OCI-LY7 (cell line): Measurements from ENCODE around the gene PCCA. TPM values are rescaled to one million over a fixed set of nuclear protein-coding genes. Genes with fewer than 3 reads are reported as not detected.

Experiments used
- BruUV-seq: library from RNA; stranded (reverse); fragments of 400-500 nt; replicated peaks from 2 replicates; lab custom pipeline; 2021; lab: Mats Ljungman, UMichigan
- CTCF ChIA-PET: fragments of 300-600 bp; sonication (Branson Sonifier 250); formaldehyde crosslinking; loops from one replicate; lab custom pipeline; 2022; ENCODE audit warnings: antibody characterized with exemption; ENCODE audit not compliant: unreplicated experiment; lab: Charles Lee
- POLR2A ChIA-PET: fragments of 300-600 bp; sonication (Branson Sonifier 250); formaldehyde crosslinking; loops from one replicate; lab custom pipeline; 2022; ENCODE audit warnings: antibody characterized with exemption; lab: Charles Lee
- DNase-seq: peaks from one replicate; pipeline ENCODE4 v3.0.0-alpha.2; 2015; ENCODE audit warnings: low spot score
- H2AFZ ChIP-seq: fragments of 200-600 bp; sonication (generic), shearing (Covaris generic); 2 replicates; pipeline ENCODE4 v1.6.1; 2014; ENCODE audit warnings: mild to moderate bottlenecking, antibody characterized with exemption, low read length, moderate library complexity
- H3K27ac ChIP-seq: fragments of 200-600 bp; sonication (generic); 2 replicates; pipeline ENCODE4 v1.5.1; 2014; ENCODE audit warnings: mixed run types, low read depth, mild to moderate bottlenecking, moderate library complexity, low read length, inconsistent platforms; ENCODE audit not compliant: poor library complexity, severe bottlenecking
- H3K36me3 ChIP-seq: fragments of 200-600 bp; sonication (generic); 2 replicates; pipeline ENCODE4 v1.6.1; 2014; ENCODE audit warnings: mild to moderate bottlenecking, antibody characterized with exemption, low read length, moderate library complexity, mixed read lengths; ENCODE audit not compliant: insufficient read depth
- H3K4me1 ChIP-seq: fragments of 200-600 bp; sonication (generic); 2 replicates; pipeline ENCODE4 v1.5.1; 2014; ENCODE audit warnings: mild to moderate bottlenecking, low read length; ENCODE audit not compliant: insufficient read depth, poor library complexity, severe bottlenecking
- H3K4me2 ChIP-seq: fragments of 200-600 bp; sonication (generic); 2 replicates; pipeline ENCODE4 v1.6.1; 2014; ENCODE audit warnings: mild to moderate bottlenecking, low read length
- H3K4me3 ChIP-seq: fragments of 200-600 bp; sonication (generic); 2 replicates; pipeline ENCODE4 v1.5.1; 2014; ENCODE audit warnings: mild to moderate bottlenecking, low read depth, low read length; ENCODE audit not compliant: poor library complexity, severe bottlenecking
- H3K79me2 ChIP-seq: fragments of 200-600 bp; sonication (generic); 2 replicates; pipeline ENCODE4 v1.6.1; 2016; ENCODE audit warnings: low read depth, mild to moderate bottlenecking, low read length, moderate library complexity, mixed read lengths; ENCODE audit not compliant: insufficient read depth
- H3K9me2 ChIP-seq: fragments of 200-600 bp; sonication (generic); 2 replicates; pipeline ENCODE4 v1.6.1; 2016; ENCODE audit warnings: mild to moderate bottlenecking, low read length, mixed read lengths; ENCODE audit not compliant: insufficient read depth
- H3K9me3 ChIP-seq: fragments of 200-600 bp; sonication (generic); 2 replicates; pipeline ENCODE4 v1.6.1; 2014; ENCODE audit warnings: mild to moderate bottlenecking, mixed run types, low read length, mixed read lengths
- H4K20me1 ChIP-seq: fragments of 200-600 bp; sonication (generic); 2 replicates; pipeline ENCODE4 v1.6.1; 2014; ENCODE audit warnings: mild to moderate bottlenecking, antibody characterized with exemption, low read length, moderate library complexity, mixed read lengths; ENCODE audit not compliant: insufficient read depth
- CTCF ChIP-seq: fragments of 200-600 bp; sonication (generic); conservative IDR thresholded peaks from 2 replicates; pipeline ENCODE4 v1.5.1; 2014; ENCODE audit warnings: mild to moderate bottlenecking, antibody characterized with exemption, low read length, moderate library complexity, mixed read lengths
- EZH2phosphoT487 ChIP-seq: fragments of 200-600 bp; sonication (generic); IDR thresholded peaks from 2 replicates; pipeline ENCODE4 v1.6.1; 2018; ENCODE audit warnings: low read depth, borderline replicate concordance, mild to moderate bottlenecking, mixed run types, antibody characterized with exemption, low read length, moderate library complexity, mixed read lengths
- intact Hi-C: fragments of 100-400 bp; cut with micrococcal nuclease; formaldehyde crosslinking; loops from one replicate; pipeline ENCODE4 v1.10.0; 2022; ENCODE audit not compliant: unreplicated experiment
- total RNA-seq, 2 experiments: library from RNA; depleted of rRNA in 1 of 2; stranded (reverse); fragments of >200 nt in 1 of 2; shearing (Covaris generic) in 1 of 2; gene quantifications; 2 replicates each; pipeline ENCODE4 v1.2.3, GENCODE V29; 2014 to 2022

The PCCA gene
- total RNA-seq, 2 experiments from 2014 or later: 2.7 to 7.2 TPM

- Histone ChIP-seq H2AFZ (no peak overlapping the region), H3K79me2 (no peaks in the 10 kb centered on the region), H3K36me3 (no peaks in the 10 kb centered on the region), H3K9me2 (no peaks in the 10 kb centered on the region), H3K27ac (no peak overlapping the region), H3K4me2 (no peak overlapping the region), H3K4me3 (no peak overlapping the region), H3K4me1 (no peaks in the 10 kb centered on the region), H4K20me1 (no peaks in the 10 kb centered on the region), H3K9me3 (no peaks in the 10 kb centered on the region)
- CTCF ChIA-PET: no interaction called here
- DNase-seq: no peak
- POLR2A ChIA-PET: no interaction called here
- BruUV-seq: no TSS peak
- TF ChIP-seq EZH2phosphoT487 (no peak), CTCF (no peak)
- intact Hi-C loops: no loop called here
Measured at GRCh38 chr13:100129605-100130004, 40.7 kb downstream of the PCCA start.

- Histone ChIP-seq H3K9me2 (no peaks in the 10 kb centered on the region), H3K4me1 (no peaks in the 10 kb centered on the region), H3K4me3 (no peak overlapping the region), H2AFZ (no peak overlapping the region), H3K36me3 (no peaks in the 10 kb centered on the region), H3K4me2 (no peak overlapping the region), H4K20me1 (no peaks in the 10 kb centered on the region), H3K27ac (no peak overlapping the region), H3K79me2 (no peaks in the 10 kb centered on the region), H3K9me3 (no peaks in the 10 kb centered on the region)
- intact Hi-C loops: no loop called here
- CTCF ChIA-PET: no interaction called here
- no peak for DNase-seq
- no TSS peak for BruUV-seq
- TF ChIP-seq EZH2phosphoT487 (no peak), CTCF (no peak)
- POLR2A ChIA-PET: no interaction called here
Measured at GRCh38 chr13:100130092-100130491, 41.2 kb downstream of the PCCA start.

DNA sequence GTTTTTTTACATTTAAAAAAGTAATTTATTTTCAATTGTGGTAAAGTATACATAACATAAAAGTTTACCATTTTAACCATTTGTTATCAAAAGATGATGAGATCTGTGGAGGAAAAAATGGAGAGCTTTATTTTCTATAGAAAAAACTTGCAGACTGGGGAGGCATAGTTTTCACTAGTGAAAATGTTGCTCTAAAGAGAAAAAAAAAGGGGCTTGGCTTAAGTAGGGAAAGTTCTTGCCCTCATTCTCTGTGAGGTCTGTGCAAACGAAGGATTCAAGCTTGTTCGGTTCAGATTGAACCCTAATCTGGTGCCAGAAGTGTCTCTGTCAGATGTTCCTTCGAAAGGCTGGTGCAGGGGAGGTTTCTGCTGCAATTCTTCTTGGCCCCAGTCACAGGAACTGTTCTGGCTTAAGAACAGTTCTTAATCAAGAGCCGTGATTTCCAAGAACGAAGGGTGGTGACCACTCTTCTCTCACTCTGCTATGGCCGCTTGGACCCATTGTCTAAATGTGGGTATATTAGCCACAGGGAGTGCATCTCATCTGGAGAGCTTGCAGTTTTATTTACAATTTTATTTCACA, 42.1 kb downstream of the PCCA start:
- H3K4me3 ChIP-seq: no peak overlapping the region
- no peak overlapping the region for H2AFZ ChIP-seq
- no peaks in the 10 kb centered on the region for H3K36me3 ChIP-seq
- H3K4me1 ChIP-seq: no peaks in the 10 kb centered on the region
- TF ChIP-seq CTCF (no peak), EZH2phosphoT487 (no peak)
- ChIA-PET CTCF (no interaction called here), POLR2A (no interaction called here)
- no peaks in the 10 kb centered on the region for H3K79me2 ChIP-seq
- BruUV-seq: no TSS peak
- no peak overlapping the region for H3K27ac ChIP-seq
- no peak for DNase-seq
- no peaks in the 10 kb centered on the region for H3K9me3 ChIP-seq
- intact Hi-C loops: no loop called here
- H3K4me2 ChIP-seq: no peak overlapping the region
- no peaks in the 10 kb centered on the region for H3K9me2 ChIP-seq
- H4K20me1 ChIP-seq: no peaks in the 10 kb centered on the region
